Measurements from ENCODE around the gene MED25.

The MED25 gene

DNA sequence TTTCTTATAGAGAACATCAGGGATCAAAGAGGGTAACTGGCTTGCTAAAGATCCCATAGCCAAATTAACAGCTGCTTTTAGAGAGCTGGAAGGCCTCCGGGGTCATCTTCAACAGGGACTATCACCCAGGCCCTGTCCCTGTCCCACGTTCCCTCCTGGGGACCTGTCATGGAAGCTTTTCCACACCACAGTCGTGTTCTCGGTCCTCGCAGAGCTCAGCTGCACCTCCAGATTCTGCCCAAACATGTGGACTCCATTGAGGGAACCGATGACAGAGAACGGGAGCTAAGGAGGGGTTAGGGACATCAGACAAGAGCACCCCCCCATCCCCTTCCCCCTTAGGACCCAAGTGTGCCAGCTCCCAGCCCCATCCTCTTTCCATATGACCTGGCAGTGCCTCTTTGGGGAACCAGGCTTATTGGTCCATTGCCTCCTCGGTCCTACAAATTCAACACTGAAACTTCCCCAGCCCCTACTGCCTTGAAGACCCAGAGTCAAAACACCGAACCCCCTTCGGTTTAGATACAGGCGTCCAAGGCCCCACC, 5.6 kb upstream of the MED25 start:
- DNase-seq (ENCODE audit: low read depth in 1 of 2, low spot score in 1 of 2): no peak
- Histone ChIP-seq H3K4me3 (replicated peaks; ENCODE audit: insufficient read depth, low read length) (peak overlapping the region; percentile 47), H3K27me3 (ENCODE audit: insufficient read depth, poor library complexity, severe bottlenecking) (no peaks in the 10 kb centered on the region), H3K27ac (replicated peaks) (peak overlapping the region; percentile 95)
- TF ChIP-seq, protein P1, sequence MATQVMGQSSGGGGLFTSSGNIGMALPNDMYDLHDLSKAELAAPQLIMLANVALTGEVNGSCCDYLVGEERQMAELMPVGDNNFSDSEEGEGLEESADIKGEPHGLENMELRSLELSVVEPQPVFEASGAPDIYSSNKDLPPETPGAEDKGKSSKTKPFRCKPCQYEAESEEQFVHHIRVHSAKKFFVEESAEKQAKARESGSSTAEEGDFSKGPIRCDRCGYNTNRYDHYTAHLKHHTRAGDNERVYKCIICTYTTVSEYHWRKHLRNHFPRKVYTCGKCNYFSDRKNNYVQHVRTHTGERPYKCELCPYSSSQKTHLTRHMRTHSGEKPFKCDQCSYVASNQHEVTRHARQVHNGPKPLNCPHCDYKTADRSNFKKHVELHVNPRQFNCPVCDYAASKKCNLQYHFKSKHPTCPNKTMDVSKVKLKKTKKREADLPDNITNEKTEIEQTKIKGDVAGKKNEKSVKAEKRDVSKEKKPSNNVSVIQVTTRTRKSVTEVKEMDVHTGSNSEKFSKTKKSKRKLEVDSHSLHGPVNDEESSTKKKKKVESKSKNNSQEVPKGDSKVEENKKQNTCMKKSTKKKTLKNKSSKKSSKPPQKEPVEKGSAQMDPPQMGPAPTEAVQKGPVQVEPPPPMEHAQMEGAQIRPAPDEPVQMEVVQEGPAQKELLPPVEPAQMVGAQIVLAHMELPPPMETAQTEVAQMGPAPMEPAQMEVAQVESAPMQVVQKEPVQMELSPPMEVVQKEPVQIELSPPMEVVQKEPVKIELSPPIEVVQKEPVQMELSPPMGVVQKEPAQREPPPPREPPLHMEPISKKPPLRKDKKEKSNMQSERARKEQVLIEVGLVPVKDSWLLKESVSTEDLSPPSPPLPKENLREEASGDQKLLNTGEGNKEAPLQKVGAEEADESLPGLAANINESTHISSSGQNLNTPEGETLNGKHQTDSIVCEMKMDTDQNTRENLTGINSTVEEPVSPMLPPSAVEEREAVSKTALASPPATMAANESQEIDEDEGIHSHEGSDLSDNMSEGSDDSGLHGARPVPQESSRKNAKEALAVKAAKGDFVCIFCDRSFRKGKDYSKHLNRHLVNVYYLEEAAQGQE (IDR thresholded peaks at IDR 0.05; ENCODE audit: insufficient replicate concordance, low read depth): no peak
- TF ChIP-seq, protein P2, sequence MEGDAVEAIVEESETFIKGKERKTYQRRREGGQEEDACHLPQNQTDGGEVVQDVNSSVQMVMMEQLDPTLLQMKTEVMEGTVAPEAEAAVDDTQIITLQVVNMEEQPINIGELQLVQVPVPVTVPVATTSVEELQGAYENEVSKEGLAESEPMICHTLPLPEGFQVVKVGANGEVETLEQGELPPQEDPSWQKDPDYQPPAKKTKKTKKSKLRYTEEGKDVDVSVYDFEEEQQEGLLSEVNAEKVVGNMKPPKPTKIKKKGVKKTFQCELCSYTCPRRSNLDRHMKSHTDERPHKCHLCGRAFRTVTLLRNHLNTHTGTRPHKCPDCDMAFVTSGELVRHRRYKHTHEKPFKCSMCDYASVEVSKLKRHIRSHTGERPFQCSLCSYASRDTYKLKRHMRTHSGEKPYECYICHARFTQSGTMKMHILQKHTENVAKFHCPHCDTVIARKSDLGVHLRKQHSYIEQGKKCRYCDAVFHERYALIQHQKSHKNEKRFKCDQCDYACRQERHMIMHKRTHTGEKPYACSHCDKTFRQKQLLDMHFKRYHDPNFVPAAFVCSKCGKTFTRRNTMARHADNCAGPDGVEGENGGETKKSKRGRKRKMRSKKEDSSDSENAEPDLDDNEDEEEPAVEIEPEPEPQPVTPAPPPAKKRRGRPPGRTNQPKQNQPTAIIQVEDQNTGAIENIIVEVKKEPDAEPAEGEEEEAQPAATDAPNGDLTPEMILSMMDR (IDR thresholded peaks at IDR 0.05; ENCODE audit: insufficient read depth, low read length): no peak
- no peak for TF ChIP-seq SPI1 (IDR thresholded peaks at IDR 0.05; ENCODE audit: borderline replicate concordance, low read depth)
- TF ChIP-seq POLR2AphosphoS5 (IDR thresholded peaks at IDR 0.05; ENCODE audit: low read depth): no peak
- TF ChIP-seq GABPA (IDR thresholded peaks at IDR 0.05; ENCODE audit: low read depth): no peak

DNA sequence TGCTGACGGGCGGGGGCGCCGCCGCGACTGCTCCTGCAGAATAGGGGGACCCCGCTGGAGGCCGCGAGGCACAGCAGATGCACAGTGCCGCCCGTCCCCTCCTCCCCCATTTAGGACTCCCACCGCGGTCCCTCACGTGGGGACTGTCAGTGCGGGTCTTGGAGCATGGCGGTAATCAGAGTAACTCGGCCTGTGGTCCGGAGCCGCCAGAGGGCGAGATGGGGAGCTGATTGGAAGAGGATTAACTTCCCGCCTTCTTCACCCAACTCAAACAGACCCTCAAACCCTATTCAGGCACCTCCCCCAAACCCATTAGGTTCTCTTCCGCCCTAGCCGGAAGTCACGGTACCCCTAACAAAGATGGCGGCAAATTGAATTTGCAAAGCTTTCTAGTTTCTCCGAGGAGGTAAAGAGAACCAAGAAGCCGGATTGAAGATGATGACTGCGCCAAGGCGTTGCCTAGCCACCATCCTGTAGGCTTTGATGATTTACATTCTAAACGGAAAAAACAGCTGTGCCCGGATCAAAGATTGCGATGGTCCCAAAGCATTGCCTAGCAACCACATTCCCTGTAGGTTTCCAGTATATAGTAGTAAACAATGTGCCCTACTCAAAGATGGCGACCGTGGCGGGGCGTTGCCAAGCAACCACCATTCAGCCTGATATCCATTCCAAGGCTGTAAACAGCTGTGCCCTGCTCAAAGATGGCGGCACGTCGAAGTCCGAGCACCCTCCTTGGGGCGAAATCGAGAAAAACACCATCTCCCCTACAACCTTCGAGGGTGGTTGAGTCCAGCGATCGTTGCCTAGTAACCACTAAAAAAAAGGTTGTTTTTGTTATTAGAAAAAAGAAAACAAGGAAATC, 4.9 kb upstream of the MED25 start, which contains the start of gene FUZ:
TSS of gene FUZ (minus strand) at position 296 of the 865 bp plus-strand sequence. CDS start at position 110, 186 bp downstream.
- TF ChIP-seq, protein P1 (IDR thresholded peaks at IDR 0.05; ENCODE audit: insufficient replicate concordance, low read depth): no peak
- TF ChIP-seq POLR2AphosphoS5 (IDR thresholded peaks at IDR 0.05; ENCODE audit: low read depth) (peak; percentile 35; the same call in 1 of the 2 replicates), GABPA (IDR thresholded peaks at IDR 0.05; ENCODE audit: low read depth) (peak; percentile 88)
- Histone ChIP-seq H3K27ac (replicated peaks) (peak within 1 kb of the TSS; percentile 95), H3K4me3 (replicated peaks; ENCODE audit: insufficient read depth, low read length) (peak within 1 kb of the TSS; percentile 47), H3K27me3 (ENCODE audit: insufficient read depth, poor library complexity, severe bottlenecking) (no peaks in the 10 kb centered on the region)
- peak; percentile 98 to 99 for DNase-seq (ENCODE audit: low read depth in 1 of 2, low spot score in 1 of 2)

DNA sequence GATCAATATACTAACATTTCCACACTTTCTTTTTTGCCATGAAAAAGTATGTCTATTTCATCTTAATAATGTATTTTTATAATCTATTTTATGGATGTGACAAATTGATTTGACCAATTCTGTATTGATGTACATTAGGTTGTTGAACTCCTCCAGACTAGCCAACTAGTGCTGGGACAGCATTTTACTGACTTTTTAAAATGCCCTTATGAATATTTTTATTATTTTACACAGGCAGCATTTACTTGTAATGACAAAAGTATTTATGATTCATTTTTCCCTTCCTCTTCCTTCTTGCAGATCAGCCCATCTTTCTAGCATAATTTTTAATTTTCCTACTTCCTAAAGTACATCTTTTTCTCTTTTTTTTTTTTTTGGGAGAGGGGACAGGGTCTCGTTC, 4.1 kb upstream of the MED25 start:
- H3K4me3 ChIP-seq (replicated peaks; ENCODE audit: insufficient read depth, low read length): no peak overlapping the region; the same call in 1 of the 2 replicates
- no peak for DNase-seq (ENCODE audit: low read depth in 1 of 2, low spot score in 1 of 2)
- TF ChIP-seq, protein P2 (IDR thresholded peaks at IDR 0.05; ENCODE audit: insufficient read depth, low read length): no peak
- TF ChIP-seq POLR2AphosphoS5 (IDR thresholded peaks at IDR 0.05; ENCODE audit: low read depth) (no peak), GABPA (IDR thresholded peaks at IDR 0.05; ENCODE audit: low read depth) (no peak), SPI1 (IDR thresholded peaks at IDR 0.05; ENCODE audit: borderline replicate concordance, low read depth) (no peak)
- TF ChIP-seq, protein P1 (IDR thresholded peaks at IDR 0.05; ENCODE audit: insufficient replicate concordance, low read depth): no peak
- H3K27ac ChIP-seq (replicated peaks): peak overlapping the region; percentile 95
- no peaks in the 10 kb centered on the region for H3K27me3 ChIP-seq (ENCODE audit: insufficient read depth, poor library complexity, severe bottlenecking)
